Esophagus squamous epithelium (tissue), 5 donors: Measurements from ENCODE around the gene ANK3. TPM values are rescaled to one million over a fixed set of nuclear protein-coding genes. Genes with fewer than 3 reads are reported as not detected.

Source experiments
- DNase-seq: peaks from one replicate; lab custom pipeline; 2025; lab: John Stamatoyannopoulos, UW
- H3K27ac ChIP-seq, 4 donors: fragments of 200-600 bp; sonication (generic); one replicate each; pipeline ENCODE4 v1.5.1; 2016 to 2019; ENCODE audit warnings: mild to moderate bottlenecking in 1 of 4
- H3K27me3 ChIP-seq, 4 donors: fragments of 200-600 bp; sonication (generic); 1 replicate in 3 of 4; 2 replicates in 1 of 4; pipeline versions ENCODE4 v1.5.1 to v1.6.0; 2017 to 2021; ENCODE audit warnings: antibody characterized with exemption in 1 of 4
- H3K36me3 ChIP-seq, 3 donors: fragments of 200-600 bp; sonication (generic); one replicate each; pipeline ENCODE4 v1.5.1; 2016 to 2019
- H3K4me1 ChIP-seq, 3 donors: fragments of 200-600 bp; sonication (generic); one replicate each; pipeline ENCODE4 v1.5.1; 2017 to 2019
- H3K4me3 ChIP-seq, 4 donors: fragments of 200-600 bp; sonication (generic); 1 replicate in 3 of 4; 2 replicates in 1 of 4; pipeline ENCODE4 v1.5.1; 2016 to 2019; ENCODE audit warnings: mild to moderate bottlenecking in 2 of 4, moderate library complexity in 1 of 4
- H3K9me3 ChIP-seq, 3 donors: fragments of 200-600 bp; sonication (generic); one replicate each; pipeline ENCODE4 v1.5.1; 2016 to 2019
- CTCF ChIP-seq, 6 experiments: fragments of 450-650 bp in 4 of 6; fragments of 200-600 bp in 2 of 6; sonication (generic) in 2 of 6; IDR thresholded peaks; one replicate each; pipeline ENCODE4 v1.5.1; 2016 to 2019; ENCODE audit warnings: antibody characterized with exemption in 6 of 6, mild to moderate bottlenecking in 4 of 6, moderate library complexity in 4 of 6
- POLR2A ChIP-seq, 4 donors: fragments of 450-650 bp; IDR thresholded peaks; one replicate each; pipeline ENCODE4 v1.6.1; 2017; ENCODE audit warnings: antibody characterized with exemption in 4 of 4, mild to moderate bottlenecking in 4 of 4, moderate library complexity in 3 of 4
- WGBS, 2 donors: methylation state at CpG; one replicate each; pipeline ENCODE4 v1.1.5; 2018; 5-methylcytosine and 5-hydroxymethylcytosine counted together
- intact Hi-C: fragments of 100-400 bp; cut with DNase I; formaldehyde crosslinking; loops from one replicate; pipeline ENCODE4 v1.15.0; 2022
- total RNA-seq, 4 donors: library from RNA; depleted of rRNA; stranded (reverse); fragments of >200 nt; gene quantifications; one replicate each; pipeline ENCODE4 v1.1.0, GENCODE V29; 2016
- donor health status: DM: yes; HTN: yes; CAD: no.

The ANK3 gene
- total RNA-seq, 4 donors from 2014 or later: 23.1 to 59.1 (median 33.0) TPM

GRCh38 chr10:60200682-60201053 lies 189.0 kb downstream of the ANK3 start:
- no peaks in the 10 kb centered on the region for H3K4me1 ChIP-seq
- WGBS, 2 donors: 85 to 96% methylated on average over 1 of the region's 1 CpG
- no peaks in the 10 kb centered on the region for H3K27me3 ChIP-seq
- peaks cover 0 to 46% (median 0%) of the 10 kb centered on the region in 3 donors for H3K36me3 ChIP-seq
- intact Hi-C loops: loop anchor here (10.0 kb wide), 1 partner anchor 96 kb away; no protein-coding TSS in a partner anchor
- no peak for DNase-seq
- no peaks in the 10 kb centered on the region for H3K9me3 ChIP-seq
- no peak overlapping the region for H3K4me3 ChIP-seq
- TF ChIP-seq CTCF (IDR thresholded peaks at IDR 0.05): no peak
- TF ChIP-seq POLR2A (IDR thresholded peaks at IDR 0.05): no peak
- H3K27ac ChIP-seq: no peak overlapping the region

- H3K4me1 ChIP-seq: no peaks in the 10 kb centered on the region
- no peak overlapping the region for H3K4me3 ChIP-seq
- WGBS, 2 donors: 85 to 93% methylated on average over 8 of the region's 8 CpGs
- peaks cover 0 to 51% (median 0%) of the 10 kb centered on the region in 3 donors for H3K36me3 ChIP-seq
- DNase-seq: no peak
- H3K27ac ChIP-seq: no peak overlapping the region
- no peaks in the 10 kb centered on the region for H3K27me3 ChIP-seq
- intact Hi-C loops: loop anchor here (10.0 kb wide), 1 partner anchor 95 kb away; no protein-coding TSS in a partner anchor
- TF ChIP-seq POLR2A (IDR thresholded peaks at IDR 0.05) (no peak), CTCF (IDR thresholded peaks at IDR 0.05) (no peak)
- no peaks in the 10 kb centered on the region for H3K9me3 ChIP-seq
These were observed 189.5 kb downstream of the ANK3 start for GRCh38 chr10:60200012-60200681.

GRCh38 chr10:60197206-60197605 lies 192.5 kb downstream of the ANK3 start:
- H3K9me3 ChIP-seq: no peaks in the 10 kb centered on the region
- intact Hi-C loops: no loop called here
- 57 to 83% methylated on average over 3 of the region's 3 CpGs for WGBS, 2 donors
- H3K27me3 ChIP-seq: no peaks in the 10 kb centered on the region
- H3K4me3 ChIP-seq: no peak overlapping the region
- DNase-seq: no peak
- H3K36me3 ChIP-seq: peaks cover 0 to 74% (median 0%) of the 10 kb centered on the region in 3 donors
- no peaks in the 10 kb centered on the region for H3K4me1 ChIP-seq
- no peak for TF ChIP-seq CTCF (IDR thresholded peaks at IDR 0.05)
- TF ChIP-seq POLR2A (IDR thresholded peaks at IDR 0.05): no peak
- no peak overlapping the region for H3K27ac ChIP-seq

- Histone ChIP-seq H3K27ac (no peak overlapping the region), H3K4me3 (no peak overlapping the region), H3K27me3 (no peaks in the 10 kb centered on the region), H3K36me3 (peaks cover 0 to 81% (median 0%) of the 10 kb centered on the region in 3 donors), H3K9me3 (no peaks in the 10 kb centered on the region), H3K4me1 (no peaks in the 10 kb centered on the region)
- no peak for TF ChIP-seq CTCF (IDR thresholded peaks at IDR 0.05)
- TF ChIP-seq POLR2A (IDR thresholded peaks at IDR 0.05): no peak
- intact Hi-C loops: no loop called here
- DNase-seq: no peak
These were observed 195.3 kb downstream of the ANK3 start for GRCh38 chr10:60194421-60194820.

GRCh38 chr10:60192946-60193345 lies 196.7 kb downstream of the ANK3 start:
- no peak overlapping the region for H3K4me3 ChIP-seq
- peaks cover 0 to 70% (median 0%) of the 10 kb centered on the region in 3 donors for H3K36me3 ChIP-seq
- no peaks in the 10 kb centered on the region for H3K4me1 ChIP-seq
- no peaks in the 10 kb centered on the region for H3K27me3 ChIP-seq
- no peak for DNase-seq
- no peak overlapping the region for H3K27ac ChIP-seq
- intact Hi-C loops: no loop called here
- H3K9me3 ChIP-seq: no peaks in the 10 kb centered on the region
- TF ChIP-seq POLR2A (IDR thresholded peaks at IDR 0.05) (no peak), CTCF (IDR thresholded peaks at IDR 0.05) (no peak)
